Naive thymus-derived CD8-positive, alpha-beta T cell (primary cell): ENCODE results near the gene THSD7B. TPM values are rescaled to one million over a fixed set of nuclear protein-coding genes. Genes with fewer than 3 reads are reported as not detected.

Source experiments
- ATAC-seq, 2 donors: fragments of 150-1000 bp; cut with Tn5 transposase in 1 of 2; sonication (Bioruptor Pico), chemical (Tn5 transposase) in 1 of 2; 1 replicate in 1 of 2; 2 replicates in 1 of 2; pipeline ENCODE4 v1.10.0; 2021; ENCODE audit warnings: mild to moderate bottlenecking in 2 of 2, moderate library complexity in 2 of 2
- POLR2A ChIA-PET: fragments of 350-600 bp; sonication (Branson Sonifier 250); formaldehyde crosslinking; loops from one replicate; lab custom pipeline; 2021; ENCODE audit warnings: antibody characterized with exemption; lab: Charles Lee
- DNase-seq, 10 donors: peaks; one replicate each; pipeline versions ENCODE4 v3.0.0 to v3.0.0-alpha.2; 2020 to 2022
- H3K27ac Mint-ChIP-seq, 10 donors: one replicate each; pipeline ENCODE4 v1.8.0; 2020 to 2022; ENCODE audit warnings: mild to moderate bottlenecking in 10 of 10, mixed read lengths in 10 of 10, moderate library complexity in 4 of 10, inconsistent platforms in 1 of 10
- H3K27me3 Mint-ChIP-seq, 5 donors: one replicate each; pipeline ENCODE4 v1.8.0; 2021 to 2022; ENCODE audit warnings: mixed read lengths in 5 of 5
- H3K36me3 Mint-ChIP-seq, 3 donors: one replicate each; pipeline ENCODE4 v1.8.0; 2020 to 2022; ENCODE audit warnings: mixed read lengths in 3 of 3, mild to moderate bottlenecking in 2 of 3, inconsistent platforms in 1 of 3
- H3K4me1 Mint-ChIP-seq, 4 donors: one replicate each; pipeline ENCODE4 v1.8.0; 2021 to 2022; ENCODE audit warnings: mixed read lengths in 4 of 4
- H3K4me3 Mint-ChIP-seq, 10 donors: one replicate each; pipeline ENCODE4 v1.8.0; 2020 to 2022; ENCODE audit warnings: mild to moderate bottlenecking in 10 of 10, mixed read lengths in 10 of 10, moderate library complexity in 6 of 10, inconsistent platforms in 1 of 10
- H3K9me3 Mint-ChIP-seq, 9 donors: one replicate each; pipeline ENCODE4 v1.8.0; 2020 to 2022; ENCODE audit warnings: mixed read lengths in 9 of 9, mild to moderate bottlenecking in 3 of 9, inconsistent platforms in 1 of 9, moderate library complexity in 1 of 9
- polyA plus RNA-seq, 3 donors: library from polyadenylated mRNA; unstranded; fragments of 300-500 nt; fragmentation: Illumina TruSeq; gene quantifications; one replicate each; pipeline ENCODE4 v1.2.3, GENCODE V29; 2021
- total RNA-seq, 8 experiments: library from RNA in 2 of 8; stranded (reverse) in 2 of 8; gene quantifications; one replicate each; pipeline ENCODE4 v1.2.3 and lab custom pipeline; 2021 to 2026

THSD7B gene
- total and polyA plus RNA-seq, 5 experiments from 2014 or later = not detected

DNA sequence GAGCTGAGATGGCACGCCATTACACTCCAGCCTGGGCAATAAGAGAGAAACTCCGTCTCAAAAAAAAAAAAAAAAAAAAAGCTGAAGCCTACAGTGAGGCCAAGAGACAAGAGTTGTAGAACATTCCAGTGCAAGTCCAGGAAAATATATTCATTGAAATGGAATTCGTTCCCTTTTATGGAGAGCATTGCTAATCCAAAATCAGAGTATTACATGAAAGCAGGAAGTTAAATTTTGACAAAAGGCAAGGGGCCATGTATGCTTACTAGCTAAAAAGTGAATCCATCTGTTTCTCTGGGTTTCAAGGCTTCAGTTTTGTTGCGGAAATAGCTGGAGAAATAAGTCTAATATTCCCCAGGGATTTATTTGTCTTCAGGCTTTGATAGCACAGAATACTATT is 471.7 kb downstream of the THSD7B start:
- POLR2A ChIA-PET = no interaction called here
- Mint-ChIP-seq H3K9me3 (peaks cover 0 to 7% (median 0%) of the 10 kb centered on the region in 9 donors), H3K27me3 (peaks cover 0 to 2% (median 0%) of the 10 kb centered on the region in 5 donors), H3K27ac (no peak overlapping the region), H3K36me3 (no peaks in the 10 kb centered on the region), H3K4me3 (no peak overlapping the region), H3K4me1 (no peaks in the 10 kb centered on the region)
- no peak for DNase-seq
- ATAC-seq = no peak

DNA sequence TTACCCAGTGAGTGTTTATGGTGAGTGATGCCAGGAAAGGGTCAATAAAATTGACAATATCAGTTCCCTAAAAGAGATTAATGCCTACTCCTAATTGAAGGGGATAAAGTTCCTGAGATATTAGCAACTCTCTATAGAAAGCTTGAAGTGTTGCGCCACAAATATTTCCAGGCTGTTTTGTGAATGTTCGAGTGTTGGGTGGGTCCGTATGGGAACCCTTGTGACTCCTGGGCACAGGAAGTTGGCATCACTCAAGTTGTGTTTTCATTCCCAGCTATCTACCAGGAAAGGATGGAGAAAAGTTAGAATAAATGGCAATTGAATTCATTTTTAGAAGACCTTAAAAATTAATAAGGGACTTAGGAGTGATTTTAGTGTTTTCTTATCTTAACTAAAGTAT is 472.7 kb downstream of the THSD7B start:
- Mint-ChIP-seq H3K27me3 (peaks cover 0 to 2% (median 0%) of the 10 kb centered on the region in 5 donors), H3K4me1 (no peaks in the 10 kb centered on the region), H3K27ac (no peak overlapping the region), H3K36me3 (no peaks in the 10 kb centered on the region), H3K4me3 (no peak overlapping the region), H3K9me3 (peaks cover 0 to 7% (median 0%) of the 10 kb centered on the region in 9 donors)
- POLR2A ChIA-PET = no interaction called here
- ATAC-seq (no peak), DNase-seq (no peak)

DNA sequence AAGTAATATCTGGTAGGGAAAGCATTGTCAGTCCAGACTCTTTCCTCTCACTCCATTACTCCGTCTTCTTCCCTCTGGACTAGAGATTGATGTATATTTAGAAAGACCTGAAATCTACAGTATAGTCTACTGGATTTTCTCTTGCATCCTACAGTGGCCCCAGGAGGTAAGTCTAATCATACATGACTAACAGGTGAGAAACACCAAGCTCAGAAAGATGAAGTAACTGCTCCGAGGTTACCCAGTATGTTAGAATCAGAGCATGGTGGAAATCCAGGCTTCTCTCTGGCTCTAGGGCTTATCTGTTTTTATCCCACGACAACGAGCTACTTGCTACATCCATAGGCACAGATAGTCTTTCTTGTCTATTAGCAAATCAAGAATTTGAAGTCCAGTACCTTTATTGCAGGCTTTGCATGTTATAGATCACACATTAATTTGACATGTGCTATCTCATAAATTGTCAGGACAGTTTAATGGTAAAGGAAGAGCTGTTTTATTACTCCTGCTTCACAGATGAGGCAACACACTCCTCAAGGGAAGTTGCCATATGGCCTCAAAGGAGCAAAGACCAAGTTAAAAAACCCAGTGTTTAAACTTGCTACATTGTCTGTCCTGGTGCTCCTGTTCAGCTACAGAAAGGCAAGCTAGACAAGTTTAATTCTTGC is 484.3 kb downstream of the THSD7B start:
- Mint-ChIP-seq H3K36me3 (no peaks in the 10 kb centered on the region), H3K27ac (peak overlapping the region in 1 of 10 donors; percentile 24), H3K27me3 (no peaks in the 10 kb centered on the region), H3K9me3 (peaks cover 0 to 2% (median 0%) of the 10 kb centered on the region in 9 donors), H3K4me3 (no peak overlapping the region), H3K4me1 (no peaks in the 10 kb centered on the region)
- ATAC-seq (no peak), DNase-seq (no peak)
- POLR2A ChIA-PET = no interaction called here

DNA sequence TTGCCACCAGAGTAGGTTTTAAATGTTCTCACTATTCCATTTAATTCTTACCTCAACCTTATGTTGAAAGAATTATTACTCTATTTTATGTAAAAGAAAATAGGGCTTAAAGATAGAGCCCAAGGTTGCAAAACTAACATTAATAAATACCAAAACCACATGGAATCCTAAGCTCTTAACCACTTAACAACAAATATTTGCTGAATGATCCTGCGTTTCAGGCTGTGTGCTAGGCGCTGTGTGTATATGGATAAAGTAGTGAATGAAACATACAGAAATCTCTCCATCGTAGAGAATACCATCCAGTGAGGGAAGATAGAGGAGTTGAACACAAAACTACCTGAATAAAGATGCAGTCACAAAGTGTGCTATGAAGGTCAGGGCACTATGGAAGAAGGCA is 485.1 kb downstream of the THSD7B start:
- Mint-ChIP-seq H3K27me3 (no peaks in the 10 kb centered on the region), H3K36me3 (no peaks in the 10 kb centered on the region), H3K4me3 (no peak overlapping the region), H3K9me3 (peaks cover 0 to 2% (median 0%) of the 10 kb centered on the region in 9 donors), H3K4me1 (no peaks in the 10 kb centered on the region), H3K27ac (no peak overlapping the region)
- DNase-seq (no peak), ATAC-seq (no peak)
- POLR2A ChIA-PET = no interaction called here

DNA sequence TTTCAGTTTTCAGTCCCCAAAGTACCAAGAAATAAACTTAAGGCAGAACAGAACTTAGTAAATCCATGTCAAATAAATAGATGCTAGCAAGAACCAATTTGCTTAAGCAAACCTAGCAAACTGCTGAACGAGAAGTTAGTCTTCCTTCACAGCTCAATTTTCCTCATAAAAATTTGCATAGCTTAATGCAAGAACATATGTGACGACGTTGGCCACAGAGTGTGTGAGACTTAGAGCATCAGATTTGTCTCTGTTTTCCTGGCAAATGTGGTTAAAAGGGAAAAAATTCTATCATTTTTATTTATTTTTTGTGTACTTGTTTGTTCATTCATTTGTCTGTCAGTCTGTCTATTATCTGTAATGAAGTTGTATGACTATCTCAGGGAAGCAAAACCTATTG is 485.7 kb downstream of the THSD7B start:
- Mint-ChIP-seq H3K4me3 (no peak overlapping the region), H3K9me3 (no peaks in the 10 kb centered on the region), H3K27me3 (peaks cover 0 to under 1% (median 0%) of the 10 kb centered on the region in 5 donors), H3K4me1 (no peaks in the 10 kb centered on the region), H3K36me3 (no peaks in the 10 kb centered on the region), H3K27ac (no peak overlapping the region)
- POLR2A ChIA-PET = no interaction called here
- DNase-seq (no peak), ATAC-seq (no peak)

DNA sequence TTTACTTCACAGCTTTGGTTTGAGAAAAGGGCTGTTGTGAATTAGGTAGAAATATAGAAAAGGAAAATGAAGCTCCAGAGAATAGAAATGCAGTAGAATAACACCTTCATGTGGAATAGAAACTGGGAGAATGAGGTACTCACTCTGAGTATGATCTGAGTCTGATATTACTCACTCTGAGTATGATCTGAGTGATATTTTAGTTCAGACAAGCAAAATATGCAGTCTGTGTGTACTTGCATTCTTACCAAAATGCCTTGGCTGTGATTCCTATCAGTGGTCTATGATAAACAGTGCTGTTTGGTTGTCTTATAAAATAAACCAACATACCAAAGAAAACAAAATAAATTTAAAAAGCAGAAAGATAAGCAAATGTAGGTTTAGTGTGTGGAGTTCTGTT is 487.6 kb downstream of the THSD7B start:
- H3K4me3 Mint-ChIP-seq = no peak overlapping the region
- H3K27ac Mint-ChIP-seq = no peak overlapping the region
- POLR2A ChIA-PET = no interaction called here
- no peaks in the 10 kb centered on the region for H3K36me3 Mint-ChIP-seq
- H3K27me3 Mint-ChIP-seq = peaks cover 0 to 4% (median 0%) of the 10 kb centered on the region in 5 donors
- DNase-seq (no peak), ATAC-seq (no peak)
- H3K9me3 Mint-ChIP-seq = no peaks in the 10 kb centered on the region
- no peaks in the 10 kb centered on the region for H3K4me1 Mint-ChIP-seq

- Mint-ChIP-seq H3K9me3 (peaks cover 0 to 2% (median 0%) of the 10 kb centered on the region in 9 donors), H3K27me3 (peaks cover 0 to 4% (median 0%) of the 10 kb centered on the region in 5 donors), H3K4me1 (no peaks in the 10 kb centered on the region), H3K36me3 (no peaks in the 10 kb centered on the region), H3K4me3 (no peak overlapping the region), H3K27ac (no peak overlapping the region)
- DNase-seq = no peak
- POLR2A ChIA-PET = no interaction called here
- no peak for ATAC-seq
These were observed 488.7 kb downstream of the THSD7B start for GRCh38 chr2:137254052-137254451.

DNA sequence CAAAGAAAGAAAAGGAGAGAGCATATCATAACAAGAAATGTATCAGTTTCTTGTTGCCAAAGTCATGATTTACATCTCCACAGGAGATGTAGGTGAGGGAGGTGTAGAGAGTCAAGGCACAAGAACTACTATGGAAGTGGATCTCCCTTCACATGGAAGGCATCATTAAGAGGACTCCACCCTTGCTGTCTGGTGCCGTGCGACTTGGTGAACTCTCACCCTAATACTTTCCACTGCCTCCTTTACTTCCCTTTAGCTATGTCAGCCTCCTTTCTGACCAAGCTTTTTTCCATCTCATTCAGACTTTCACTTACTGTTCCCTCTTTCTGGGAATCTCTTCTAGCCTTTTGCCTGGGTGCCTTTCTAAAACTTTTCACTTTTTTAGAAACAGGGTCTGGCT is 490.0 kb downstream of the THSD7B start:
- DNase-seq (no peak), ATAC-seq (no peak)
- POLR2A ChIA-PET = no interaction called here
- Mint-ChIP-seq H3K27me3 (peaks cover 0 to 4% (median 0%) of the 10 kb centered on the region in 5 donors), H3K36me3 (no peaks in the 10 kb centered on the region), H3K9me3 (peaks cover 0 to 2% (median 0%) of the 10 kb centered on the region in 9 donors), H3K4me3 (no peak overlapping the region), H3K27ac (no peak overlapping the region), H3K4me1 (no peaks in the 10 kb centered on the region)

DNA sequence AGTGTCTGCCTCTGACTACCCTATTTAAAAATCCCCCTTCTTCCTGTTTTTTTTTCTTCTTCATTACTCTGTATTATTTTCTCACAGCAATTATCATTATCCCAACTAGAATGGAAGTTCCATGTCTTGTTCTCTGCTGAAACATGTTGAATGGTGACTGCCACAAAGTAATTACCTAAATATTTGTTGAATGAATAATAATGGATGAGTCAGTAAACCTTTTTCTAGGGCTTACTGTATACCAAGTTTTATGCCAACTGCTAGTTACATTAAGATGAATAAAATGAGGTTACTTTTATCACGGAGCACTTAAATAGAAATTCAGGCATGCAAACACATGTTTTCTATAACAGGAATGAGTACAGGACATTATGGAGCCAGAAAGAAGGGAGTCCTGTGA is 490.6 kb downstream of the THSD7B start:
- Mint-ChIP-seq H3K4me1 (no peaks in the 10 kb centered on the region), H3K4me3 (no peak overlapping the region), H3K36me3 (no peaks in the 10 kb centered on the region), H3K27me3 (peaks cover 0 to 4% (median 0%) of the 10 kb centered on the region in 5 donors), H3K27ac (no peak overlapping the region), H3K9me3 (peaks cover 0 to 2% (median 0%) of the 10 kb centered on the region in 9 donors)
- ATAC-seq (no peak), DNase-seq (no peak)
- POLR2A ChIA-PET = no interaction called here

DNA sequence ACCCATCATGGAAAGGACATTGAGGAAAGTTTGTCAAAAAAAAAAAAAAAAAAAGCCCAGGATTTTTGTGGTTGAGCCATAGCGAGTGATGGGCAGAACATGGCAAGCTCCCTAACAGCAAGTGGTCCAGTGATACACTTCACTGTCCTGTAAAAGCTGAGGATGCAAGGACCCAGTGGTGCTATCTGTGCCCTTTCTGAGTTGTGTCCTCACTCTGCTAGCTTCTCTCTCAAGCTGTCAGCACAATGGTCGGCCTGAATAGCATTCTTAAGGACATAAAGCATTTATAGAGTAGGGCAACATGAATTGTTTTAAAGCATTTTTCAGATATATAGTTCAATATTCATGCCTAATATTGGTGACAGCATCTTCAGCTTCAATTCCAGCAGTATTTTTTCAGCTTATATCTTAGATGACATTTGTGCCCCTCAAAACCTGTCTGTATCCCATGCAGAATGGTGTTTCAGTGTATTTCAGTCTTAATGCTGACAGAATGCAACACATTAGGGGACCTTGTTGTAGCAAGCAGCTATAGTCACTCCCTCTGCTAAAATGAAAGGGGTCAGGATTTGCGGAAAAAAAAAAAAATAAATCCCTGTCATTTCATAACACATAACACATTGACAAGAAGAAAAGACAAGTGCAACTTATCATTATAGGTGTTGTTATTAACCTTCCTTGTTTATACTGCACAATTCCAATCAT is 496.7 kb downstream of the THSD7B start:
- DNase-seq (no peak), ATAC-seq (no peak)
- H3K4me1 Mint-ChIP-seq = no peaks in the 10 kb centered on the region
- peaks cover 0 to 2% (median 0%) of the 10 kb centered on the region in 5 donors for H3K27me3 Mint-ChIP-seq
- POLR2A ChIA-PET = no interaction called here
- H3K36me3 Mint-ChIP-seq = no peaks in the 10 kb centered on the region
- H3K4me3 Mint-ChIP-seq = no peak overlapping the region
- H3K9me3 Mint-ChIP-seq = peaks cover 0 to 2% (median 0%) of the 10 kb centered on the region in 9 donors
- H3K27ac Mint-ChIP-seq = no peak overlapping the region

DNA sequence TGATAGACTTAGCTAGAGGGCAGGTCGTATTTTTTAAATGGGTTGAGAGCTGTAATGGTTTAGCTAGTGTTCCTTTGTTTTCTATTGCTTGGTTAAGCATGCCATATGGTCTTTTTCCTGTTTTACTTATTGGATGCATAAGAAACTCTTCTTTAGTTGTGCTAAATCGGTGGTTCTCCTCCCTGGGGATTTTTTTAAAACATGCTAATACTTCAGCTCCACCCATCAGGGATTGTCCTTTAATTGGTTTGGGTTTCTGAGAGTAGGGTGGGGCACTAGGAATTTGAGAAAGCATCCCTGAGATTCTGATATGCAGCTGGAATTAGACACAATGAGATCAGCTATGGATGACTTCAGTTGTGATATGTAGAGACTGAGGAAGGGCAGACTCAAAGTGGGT is 497.2 kb downstream of the THSD7B start:
- Mint-ChIP-seq H3K27ac (no peak overlapping the region), H3K9me3 (peaks cover 0 to 2% (median 0%) of the 10 kb centered on the region in 9 donors), H3K4me3 (no peak overlapping the region), H3K36me3 (no peaks in the 10 kb centered on the region), H3K4me1 (no peaks in the 10 kb centered on the region), H3K27me3 (peaks cover 0 to 2% (median 0%) of the 10 kb centered on the region in 5 donors)
- ATAC-seq = no peak
- POLR2A ChIA-PET = no interaction called here
- DNase-seq = no peak

DNA sequence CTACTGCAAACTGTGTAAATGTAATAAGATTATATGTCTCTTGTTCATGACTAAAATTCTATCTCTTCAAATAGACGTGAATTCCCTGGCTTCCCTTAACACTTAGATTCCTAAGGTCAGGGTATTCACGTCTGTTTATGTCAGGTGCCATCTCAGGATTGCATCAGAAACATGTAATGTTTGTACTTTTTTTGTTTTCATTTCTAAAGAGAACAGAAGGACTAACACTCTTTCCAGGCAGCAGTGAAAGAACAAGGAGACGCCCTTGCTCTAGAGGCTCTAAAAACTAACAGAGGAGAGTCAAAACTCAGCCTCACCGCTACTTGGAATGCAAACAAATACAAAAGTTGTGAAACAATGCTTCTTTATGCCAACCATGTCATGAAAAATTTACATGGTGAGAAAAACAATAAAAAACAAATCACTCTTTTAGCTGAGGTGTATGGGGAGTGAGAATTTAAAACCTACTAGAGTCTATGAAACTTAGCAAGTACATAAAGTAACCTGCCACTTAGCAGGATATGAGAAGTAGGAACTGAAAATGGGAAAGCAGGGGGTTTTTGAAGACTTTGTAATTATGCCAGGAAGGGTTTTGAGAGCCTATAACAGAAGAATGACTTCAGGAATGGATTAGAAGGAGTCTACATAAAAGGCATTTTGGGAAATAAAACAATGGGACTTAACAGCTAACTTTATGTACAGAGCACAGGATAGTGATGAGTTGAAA is 522.7 kb downstream of the THSD7B start:
- Mint-ChIP-seq H3K4me1 (no peaks in the 10 kb centered on the region), H3K9me3 (peaks cover 0 to 26% (median 4%) of the 10 kb centered on the region in 9 donors), H3K27me3 (peaks cover 0 to 7% (median 0%) of the 10 kb centered on the region in 5 donors), H3K4me3 (no peak overlapping the region), H3K36me3 (no peaks in the 10 kb centered on the region), H3K27ac (no peak overlapping the region)
- POLR2A ChIA-PET = no interaction called here
- ATAC-seq (no peak), DNase-seq (no peak)
